GM18909 (cell line): ENCODE measurements around the gene PSMD5.

ENCODE experiments used
- ATAC-seq: cut with Tn5 transposase; IDR thresholded peaks from one replicate; pipeline ENCODE4 v1.9.1; 2021; ENCODE audit warnings: mild to moderate bottlenecking; ENCODE audit not compliant: unreplicated experiment, poor library complexity

Gene PSMD5

DNA sequence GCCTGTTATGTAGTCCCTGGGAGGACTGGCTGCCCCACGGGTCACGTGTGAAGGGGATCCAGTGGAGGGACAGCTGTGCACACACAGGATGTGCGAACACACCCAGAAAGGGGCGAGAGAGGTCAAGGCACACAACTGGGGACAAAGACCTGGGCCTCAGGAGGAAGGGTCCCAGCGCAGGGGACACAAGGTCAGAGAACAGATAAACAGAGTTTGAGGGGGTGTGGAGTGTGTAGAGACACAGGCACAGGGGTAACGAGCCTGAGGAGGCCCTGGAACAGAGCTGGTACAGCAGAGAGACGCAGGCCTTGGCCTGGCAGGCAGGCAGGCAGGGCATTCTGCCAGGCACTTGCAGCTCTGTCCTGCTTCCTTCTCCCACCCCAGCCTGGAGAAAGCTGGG, 14.8 kb upstream of the PSMD5 start:
- no peak for ATAC-seq

DNA sequence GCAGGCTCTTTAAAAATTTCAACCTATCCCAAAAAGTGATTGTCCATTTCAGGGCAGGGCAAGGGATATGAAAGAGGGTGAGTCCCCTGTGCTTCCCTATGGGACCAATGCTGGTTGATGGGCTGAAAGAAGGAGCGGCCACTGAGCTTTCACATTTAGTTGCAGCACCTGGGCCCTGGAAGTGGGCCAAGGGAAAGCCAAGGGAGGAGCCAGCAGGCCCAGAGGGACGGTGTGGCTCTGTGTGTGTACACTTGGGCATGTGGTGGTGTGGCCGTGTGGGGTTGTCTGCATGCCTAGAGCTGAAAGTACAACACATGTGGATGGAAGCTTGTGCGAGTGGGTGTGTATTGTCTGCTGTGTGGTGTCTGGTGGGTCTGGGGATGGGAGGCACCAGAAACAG, 14.0 kb upstream of the PSMD5 start:
- no peak for ATAC-seq

DNA sequence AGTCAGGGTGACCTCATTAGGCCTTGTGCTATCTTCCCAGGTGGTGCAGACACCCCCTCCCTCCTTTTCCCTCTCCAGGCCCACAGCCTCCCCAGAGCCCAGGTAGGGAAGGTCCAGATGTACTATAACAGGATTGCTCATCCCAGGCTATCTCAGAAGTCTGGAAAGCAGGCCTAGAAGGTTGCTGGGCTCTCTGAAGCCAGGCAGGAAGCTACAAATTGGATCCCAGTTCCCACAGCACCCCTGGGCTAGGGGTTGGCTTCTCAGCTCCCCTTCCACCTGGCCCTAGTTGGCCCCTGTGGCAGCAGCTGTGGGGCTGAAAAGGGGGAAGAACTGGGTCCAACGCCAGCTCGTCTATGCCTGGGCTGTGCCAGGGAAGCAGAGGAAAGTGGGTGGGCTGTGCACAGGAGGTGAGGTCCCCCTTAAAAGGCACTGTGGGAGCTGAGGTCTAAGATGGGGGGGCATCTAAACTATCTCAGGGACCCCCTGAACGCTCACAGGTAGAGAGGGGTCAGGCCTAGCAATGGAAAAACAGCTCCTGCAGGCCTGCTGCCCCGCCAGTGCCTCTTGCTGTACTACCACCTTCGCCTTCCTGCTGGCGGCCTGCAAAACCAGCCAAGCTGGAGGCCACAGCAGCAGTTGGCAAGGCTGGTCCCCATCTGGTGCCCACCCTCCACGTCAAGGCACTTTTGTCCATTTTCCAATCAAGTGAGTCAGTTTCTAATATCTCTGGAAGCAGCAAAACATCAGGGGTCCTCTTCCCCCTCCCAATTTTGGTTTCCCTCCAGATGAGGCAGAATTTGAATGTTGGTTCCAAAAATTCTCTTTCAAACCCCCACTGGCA, 13.3 kb upstream of the PSMD5 start:
- no peak for ATAC-seq

DNA sequence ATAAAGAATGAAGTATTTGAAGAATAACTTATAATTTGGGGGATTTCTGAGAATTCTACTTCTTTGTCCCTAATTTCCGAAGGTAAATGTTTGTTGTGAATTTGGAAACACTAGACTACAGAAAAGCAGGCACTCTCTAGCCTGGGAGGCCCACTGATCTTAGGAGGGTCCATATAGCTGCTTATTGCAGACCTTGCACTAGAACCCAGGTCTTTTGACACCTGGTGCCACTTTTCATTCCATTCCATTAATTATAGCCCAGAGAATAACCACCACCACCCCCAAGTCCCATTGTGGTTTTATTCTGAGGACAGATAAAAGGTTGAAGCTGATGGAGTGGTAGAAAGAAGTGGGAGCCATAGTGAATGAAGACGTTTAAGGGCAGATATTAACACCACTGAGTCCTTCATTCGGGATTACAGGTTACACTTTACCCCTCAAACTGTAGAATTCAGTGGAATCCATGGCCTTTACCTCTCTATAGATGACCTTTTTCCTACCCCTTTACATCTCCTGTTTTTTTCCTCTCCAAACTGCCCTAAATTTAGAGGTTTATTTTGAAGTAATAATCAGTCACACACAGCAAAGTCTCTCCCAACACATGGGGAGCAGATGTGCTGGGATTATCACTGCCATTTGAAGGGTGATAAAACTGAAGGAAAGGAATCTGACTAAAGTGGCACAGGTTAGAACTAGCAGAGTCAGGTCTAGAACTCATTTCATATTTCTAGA, 12.0 kb upstream of the PSMD5 start:
- ATAC-seq = no peak

DNA sequence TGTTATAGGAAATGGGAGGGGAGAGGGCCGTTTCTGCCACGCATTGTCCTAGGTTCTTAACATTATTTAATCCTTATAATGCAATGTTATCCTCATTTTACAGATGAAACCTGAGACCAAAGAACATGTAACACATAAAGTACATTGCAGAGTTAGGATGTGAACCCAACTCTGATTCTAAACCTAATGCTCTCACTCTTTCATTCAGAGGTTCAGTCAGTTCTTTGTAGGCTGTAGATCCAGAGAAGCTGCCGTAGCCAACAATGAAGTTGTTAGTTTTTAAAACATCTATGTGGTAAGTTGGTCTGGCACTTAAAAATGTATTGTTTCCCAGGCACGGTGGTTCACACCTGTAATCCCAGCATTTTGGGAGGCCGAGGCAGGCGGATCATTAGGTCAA, 10.5 kb upstream of the PSMD5 start:
- ATAC-seq = no peak

DNA sequence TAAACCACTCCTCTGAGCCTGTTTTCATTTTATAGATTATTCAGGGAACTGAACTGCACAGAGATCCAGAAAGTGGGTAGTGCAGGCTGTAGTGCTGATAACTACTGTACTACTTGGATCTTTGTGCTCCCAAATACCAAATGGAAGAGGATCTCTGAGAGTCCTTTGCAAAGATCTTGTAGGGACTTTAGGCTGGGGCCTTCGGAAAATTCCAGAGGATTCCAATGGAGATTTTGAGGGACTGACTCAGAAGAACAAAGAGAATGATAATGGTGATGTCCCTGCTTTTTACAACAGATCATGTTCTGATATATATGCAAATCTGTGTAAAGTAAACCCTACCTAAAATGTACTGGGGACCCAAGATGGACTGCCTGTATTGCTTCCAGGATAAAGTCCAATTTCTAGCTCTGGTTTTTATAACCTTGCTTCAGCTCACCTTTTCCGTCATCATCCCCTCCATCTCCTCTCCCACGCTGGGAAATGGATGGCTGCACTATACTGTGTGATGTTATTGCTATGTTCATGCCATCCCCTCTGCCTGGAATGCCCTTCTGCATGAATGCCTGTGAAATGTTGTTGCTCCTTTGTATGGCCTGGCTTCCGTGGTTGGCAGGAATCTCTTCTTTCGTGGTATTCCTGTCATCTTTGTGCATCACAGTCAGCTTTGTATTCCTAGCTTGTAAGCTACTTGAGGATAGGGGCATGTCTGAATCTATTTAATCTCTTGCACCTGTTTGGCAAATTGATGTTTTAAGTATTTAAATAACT, 9.7 kb upstream of the PSMD5 start:
- no peak for ATAC-seq

DNA sequence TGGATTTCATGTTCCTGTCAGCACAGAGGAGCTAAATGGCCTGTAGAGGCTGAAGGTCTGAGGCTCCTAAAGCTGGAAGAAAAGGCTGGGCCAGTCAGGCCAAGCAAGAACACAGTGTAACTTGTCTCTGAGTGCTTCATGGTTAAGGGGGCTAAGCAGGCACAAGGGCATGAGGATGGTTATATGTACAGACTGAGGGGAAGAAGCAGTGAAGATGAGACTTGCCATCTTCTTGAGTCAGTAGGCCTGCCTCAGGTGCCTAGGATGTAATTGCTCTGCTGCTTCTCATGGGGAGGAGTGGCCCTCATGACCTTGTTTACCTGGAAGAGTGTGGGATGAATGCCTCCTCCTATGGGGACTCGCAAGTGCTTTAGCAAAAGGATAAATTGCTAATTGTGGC, 8.7 kb upstream of the PSMD5 start:
- no peak for ATAC-seq

DNA sequence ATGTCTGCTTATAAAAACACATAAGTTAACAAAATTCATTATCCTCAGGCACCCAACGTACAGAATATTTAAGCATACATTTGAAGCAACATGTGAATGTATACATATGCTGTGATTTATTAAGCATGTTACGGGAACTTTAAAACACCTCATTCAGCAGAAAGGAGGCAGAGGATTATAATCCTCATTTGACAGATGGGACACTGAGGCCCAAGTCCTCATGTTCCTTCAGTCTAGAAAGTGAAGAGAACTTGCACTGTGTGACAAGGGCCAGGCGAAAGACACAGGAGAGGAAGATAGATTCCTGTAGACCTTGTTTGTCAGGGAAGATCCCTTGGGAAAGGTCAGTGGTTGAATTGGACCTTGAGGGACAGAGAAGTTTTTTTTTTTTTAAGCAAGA, 7.6 kb upstream of the PSMD5 start:
- no peak for ATAC-seq

DNA sequence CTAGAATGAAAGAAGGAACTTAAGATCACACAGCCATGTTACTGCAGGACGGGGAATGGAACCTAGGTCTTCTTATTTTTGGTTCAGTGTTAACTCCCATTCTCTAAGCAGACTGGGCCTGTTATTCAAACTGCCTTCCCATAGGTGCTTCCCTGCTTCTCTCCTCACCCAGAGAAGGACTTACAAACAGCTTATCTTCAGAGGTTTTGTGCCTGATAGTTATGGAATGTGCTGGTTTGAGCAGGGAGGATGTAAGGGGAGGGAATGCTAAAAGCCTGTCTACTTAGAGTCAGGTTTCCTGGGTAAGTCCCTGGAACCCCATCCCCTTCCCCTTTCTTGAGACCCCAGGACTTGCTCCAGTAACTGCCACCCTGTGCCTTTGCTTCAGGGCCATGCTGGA, 4.2 kb upstream of the PSMD5 start:
- no peak for ATAC-seq

DNA sequence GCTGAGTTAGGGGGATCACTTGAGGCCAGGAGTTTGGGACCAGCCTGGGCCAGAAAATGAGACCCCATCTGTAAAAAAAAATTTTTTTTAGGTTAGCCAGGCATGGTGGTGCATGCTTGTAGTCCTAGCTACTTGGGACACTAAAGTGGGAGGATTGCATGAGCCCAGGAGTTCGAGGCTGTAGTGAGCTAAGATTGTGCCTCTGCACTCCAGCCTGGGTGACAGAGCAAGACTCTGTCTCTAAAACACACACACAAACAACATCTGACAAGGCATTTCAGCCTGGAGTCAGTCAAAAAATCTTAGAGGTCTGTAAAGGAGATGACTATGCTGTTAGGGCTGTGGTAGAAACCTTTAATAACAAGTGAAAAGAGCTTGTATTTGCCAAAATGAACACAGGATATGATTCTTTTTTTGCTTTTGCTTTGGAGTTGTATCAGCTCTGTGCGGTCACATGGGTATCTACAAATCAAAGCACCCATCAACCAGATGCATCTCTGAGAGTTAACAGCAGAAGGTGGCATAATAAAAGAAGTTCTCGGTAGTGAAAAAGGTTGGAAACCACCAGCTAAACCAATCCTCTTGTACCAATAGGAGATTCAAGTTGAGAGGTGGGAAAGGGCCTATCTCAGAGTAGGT, 3.6 kb upstream of the PSMD5 start:
- no peak for ATAC-seq

DNA sequence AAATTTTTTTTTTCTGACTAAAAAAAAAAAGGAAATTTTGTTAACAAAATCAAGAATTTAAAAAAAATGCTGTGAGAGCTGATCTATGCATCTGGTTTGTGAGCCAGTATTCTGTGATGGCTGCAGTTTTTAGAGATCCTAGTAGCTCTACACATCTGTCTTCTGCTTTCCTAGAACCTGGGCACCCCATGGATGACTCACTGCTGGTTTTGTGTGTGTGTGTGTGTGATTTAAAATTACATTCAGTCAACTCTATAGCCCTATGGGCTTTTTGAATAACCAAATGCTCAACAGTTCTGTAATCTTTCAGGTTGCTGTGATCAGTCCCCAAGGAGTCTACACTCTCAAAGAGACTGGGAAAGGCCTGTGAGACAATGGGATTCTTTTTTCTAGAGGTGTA, 2.5 kb upstream of the PSMD5 start:
- ATAC-seq = no peak

DNA sequence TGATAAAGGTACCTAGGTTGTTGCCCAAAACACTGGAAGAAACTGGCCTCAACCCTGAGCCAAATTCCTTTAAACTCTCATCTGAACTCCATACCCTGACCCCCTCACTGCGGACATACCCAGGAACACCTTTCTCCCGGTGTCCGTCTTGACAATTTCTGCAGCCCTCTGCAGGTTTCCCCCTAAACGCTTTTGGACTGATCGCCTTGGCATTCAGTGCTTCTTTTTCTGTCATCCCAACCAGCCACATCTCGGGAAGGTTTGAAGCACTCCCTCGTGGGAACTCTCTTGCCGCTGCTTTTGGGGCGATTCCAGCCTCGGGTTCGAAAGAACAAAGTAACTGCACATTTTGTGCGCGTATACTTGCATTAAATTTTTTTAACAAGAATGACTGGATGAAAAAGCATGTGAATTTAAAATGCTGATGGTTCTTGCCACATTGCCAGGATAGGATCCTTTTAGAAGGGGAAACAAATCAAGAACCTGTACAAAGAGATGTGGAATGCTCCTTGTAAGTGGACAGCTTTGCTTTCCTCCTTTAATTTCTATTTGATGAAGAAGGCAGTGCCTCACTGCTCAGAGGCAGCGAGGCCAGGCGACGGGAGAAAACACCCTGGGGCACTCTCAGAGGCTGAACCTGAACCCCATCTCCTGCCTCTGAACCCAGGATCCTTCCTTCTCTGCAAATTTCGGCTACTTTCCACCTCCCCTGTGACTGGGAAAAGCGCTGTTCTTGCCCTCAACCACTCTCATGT, 615 bp downstream of the PSMD5 start:
- peak; percentile 15 for ATAC-seq

DNA sequence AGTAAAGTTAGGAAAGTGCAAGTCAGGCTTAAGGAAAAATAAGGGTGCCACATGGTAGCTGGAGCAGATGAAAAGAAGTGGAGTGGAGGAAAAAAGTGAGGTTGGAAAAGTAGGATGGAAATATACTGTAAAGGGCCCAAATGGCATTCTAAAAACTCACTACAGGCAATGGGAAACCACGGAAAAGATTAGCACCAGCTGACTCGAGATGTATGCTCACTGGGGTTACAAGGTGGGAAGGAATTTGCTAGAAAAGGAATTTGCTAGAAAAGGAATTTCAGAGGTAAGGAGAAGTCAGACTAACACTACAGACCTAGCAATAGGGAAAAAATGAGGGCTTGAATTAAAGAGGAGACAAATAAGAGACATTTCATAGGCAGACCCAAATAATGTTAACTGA, 3.6 kb downstream of the PSMD5 start:
- ATAC-seq = no peak

DNA sequence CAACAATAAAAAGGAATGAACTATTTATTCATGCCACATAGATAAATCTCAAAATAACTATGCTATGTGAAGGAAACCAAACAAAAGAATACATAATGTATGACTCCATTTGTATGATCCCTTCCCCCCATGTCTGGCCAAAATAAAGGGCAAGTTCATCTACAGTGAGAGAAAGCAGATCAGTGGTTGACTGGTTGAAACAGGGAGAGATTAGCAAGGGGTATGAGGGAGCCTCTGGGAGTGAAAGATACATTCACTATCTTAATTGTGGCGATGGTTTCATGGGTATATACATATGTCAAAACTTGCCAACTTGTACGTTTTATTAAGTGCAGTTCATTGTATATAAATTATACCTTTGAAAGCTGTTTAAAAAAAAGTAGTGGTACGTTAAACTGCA, 4.8 kb downstream of the PSMD5 start:
- no peak for ATAC-seq

DNA sequence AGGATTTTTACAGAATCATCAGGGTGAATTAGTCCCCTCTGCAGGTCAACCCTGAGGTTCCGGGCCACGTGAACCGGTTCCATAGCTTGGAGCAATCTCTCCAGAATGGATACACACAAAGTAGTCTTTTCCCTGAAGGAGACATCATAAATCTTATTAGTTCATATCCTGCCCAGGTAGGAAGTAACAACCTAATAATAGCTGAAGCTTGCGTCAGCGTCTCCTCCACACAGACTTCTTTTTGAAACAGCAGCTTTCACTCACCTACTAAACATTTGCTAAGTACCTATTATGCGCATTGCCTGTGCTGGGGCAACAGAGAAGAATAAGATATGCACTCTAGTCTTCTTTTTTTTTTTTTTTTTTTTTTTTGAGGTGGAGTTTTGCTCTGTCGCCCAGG, 9.4 kb downstream of the PSMD5 start:
- no peak for ATAC-seq

DNA sequence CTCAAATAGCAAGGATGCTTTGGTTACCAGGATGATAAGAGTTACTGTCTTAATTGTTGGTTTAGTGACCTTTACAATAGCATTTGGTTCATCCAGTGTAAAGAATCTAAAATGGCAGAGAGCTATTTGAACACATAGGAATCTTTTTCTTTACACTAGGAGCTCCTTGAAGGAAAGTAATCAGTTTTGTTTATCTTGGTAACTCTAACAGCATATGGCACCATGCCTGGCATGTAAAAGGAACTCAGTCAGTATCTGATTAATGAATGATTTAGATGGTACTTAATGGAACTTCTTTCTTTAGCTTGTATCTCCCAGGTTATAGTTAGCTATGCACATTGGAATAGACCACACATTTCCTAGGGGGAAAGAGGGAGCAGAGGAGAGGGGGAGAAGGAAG, 9.9 kb downstream of the PSMD5 start:
- no peak for ATAC-seq

DNA sequence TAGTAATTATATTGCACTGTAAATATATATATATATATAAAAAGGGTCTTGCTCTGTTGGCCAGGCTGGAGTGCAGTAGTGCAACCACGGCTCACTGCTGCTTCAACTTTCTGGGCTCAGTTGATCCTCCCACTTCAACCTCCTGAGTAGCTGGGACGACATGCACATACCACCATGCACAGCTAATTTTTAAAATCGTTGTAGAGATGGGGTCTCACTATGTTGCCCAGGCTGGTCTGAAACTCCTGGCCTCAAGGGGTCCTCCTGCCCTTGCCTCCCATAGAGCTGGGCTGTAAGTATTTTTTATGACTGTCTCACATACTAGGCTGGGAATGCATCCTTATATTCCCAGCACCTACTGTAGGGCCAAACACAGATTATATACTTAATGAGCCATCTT, 11.9 kb downstream of the PSMD5 start:
- ATAC-seq = no peak

DNA sequence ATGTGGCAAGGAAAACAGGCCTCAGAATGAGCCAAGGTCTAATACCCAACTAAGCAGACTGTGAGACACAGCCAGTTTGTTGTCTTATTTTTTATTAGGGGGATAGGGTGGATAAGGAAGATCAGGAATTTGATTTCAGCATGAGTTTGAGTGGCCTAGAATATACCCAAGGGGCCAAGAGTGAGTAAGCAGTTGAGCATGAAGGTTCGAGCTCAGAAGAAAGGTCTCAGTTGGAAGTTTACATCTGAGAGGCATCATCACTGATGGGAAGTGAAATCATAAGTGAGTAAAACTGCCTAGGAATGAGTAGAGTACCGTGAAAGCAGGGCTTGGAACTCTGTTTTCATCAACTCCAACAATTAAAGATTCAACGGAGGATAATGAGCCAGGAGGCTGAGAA, 12.6 kb downstream of the PSMD5 start:
- ATAC-seq = no peak

DNA sequence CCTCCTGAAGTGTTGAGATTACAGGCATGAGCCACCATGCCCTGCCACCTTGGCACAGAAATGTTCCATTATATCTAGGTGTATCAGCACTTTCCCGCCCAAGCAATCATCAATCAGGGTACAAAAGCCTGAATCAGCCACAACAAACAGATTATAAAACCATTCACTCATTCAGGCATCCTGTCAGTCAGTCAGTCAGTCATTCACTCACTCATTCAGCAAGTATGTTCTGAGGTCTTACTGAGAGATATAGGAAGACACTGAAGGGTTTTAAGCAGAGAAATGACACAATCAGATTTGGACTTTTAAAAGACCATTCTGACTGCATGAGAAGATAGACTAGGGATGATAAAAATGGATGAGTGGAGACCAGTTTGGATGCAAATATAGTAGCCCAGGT, 13.1 kb downstream of the PSMD5 start:
- ATAC-seq = no peak

DNA sequence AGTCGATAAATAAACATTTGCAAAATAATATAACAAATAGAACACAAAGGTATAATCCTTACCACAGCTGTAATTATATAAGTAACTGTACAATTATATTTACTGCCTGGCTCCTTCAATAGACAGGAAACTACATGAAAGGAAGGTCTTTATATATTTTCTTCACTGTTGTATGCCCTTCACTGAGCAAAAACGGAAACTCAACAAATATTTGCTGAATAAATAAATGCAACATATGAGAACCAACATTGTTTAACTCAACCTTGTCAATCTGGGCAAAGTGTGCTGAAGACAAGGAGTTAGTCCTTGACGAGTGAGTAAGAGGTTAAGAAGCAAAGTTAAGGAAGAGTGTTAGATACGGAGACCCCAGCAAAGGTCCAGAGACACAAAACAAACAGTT, 22.6 kb downstream of the PSMD5 start:
- no peak for ATAC-seq
